IMR-90 (cell line): Measurements from ENCODE around the gene RFC3. TPM values are rescaled to one million over a fixed set of nuclear protein-coding genes. Genes with fewer than 3 reads are reported as not detected.

ENCODE experiments used
- ATAC-seq: fragments of 200-7000 bp; cut with Tn5 transposase; 2 replicates; pipeline ENCODE4 v1.9.1; 2020; ENCODE audit warnings: low read depth, mild to moderate bottlenecking, moderate library complexity
- BruUV-seq: library from RNA; stranded (reverse); fragments of 400-500 nt; replicated peaks from 2 replicates; lab custom pipeline; 2021; lab: Mats Ljungman, UMichigan
- CTCF ChIA-PET: fragments of 300-600 bp; formaldehyde crosslinking; extraction: SDS; loops from one replicate; lab custom pipeline; 2021; ENCODE audit warnings: antibody characterized with exemption; lab: Yijun Ruan, JAX
- POLR2A ChIA-PET: fragments of 300-600 bp; sonication (Branson Sonifier 250); formaldehyde crosslinking; loops from one replicate; lab custom pipeline; 2022; ENCODE audit warnings: antibody characterized with exemption; ENCODE audit not compliant: unreplicated experiment; lab: Charles Lee
- DNase-seq: peaks from one replicate; pipeline ENCODE4 v3.0.0; 2013
- H2AFZ ChIP-seq: replicated peaks from 2 replicates; pipeline ENCODE3; 2013; ENCODE audit warnings: low read length, mild to moderate bottlenecking; ENCODE audit not compliant: poor library complexity
- H2AK5ac ChIP-seq: 2 replicates; pipeline ENCODE4 v1.6.1; 2013; ENCODE audit warnings: low read depth, low read length, inconsistent platforms
- H2AK9ac ChIP-seq: replicated peaks from 2 replicates; pipeline ENCODE3; 2013; ENCODE audit warnings: mild to moderate bottlenecking, low read depth, low read length, moderate library complexity; ENCODE audit not compliant: poor library complexity
- H2BK120ac ChIP-seq: 2 replicates; pipeline ENCODE4 v1.6.1; 2013; ENCODE audit warnings: low read depth, low read length, inconsistent platforms
- H2BK15ac ChIP-seq: 3 replicates; pipeline ENCODE4 v1.6.1; 2013; ENCODE audit warnings: low read depth, low read length, inconsistent platforms
- H2BK20ac ChIP-seq: 2 replicates; pipeline ENCODE4 v1.6.1; 2013; ENCODE audit warnings: low read depth, mild to moderate bottlenecking, inconsistent platforms, low read length, moderate library complexity
- H2BK5ac ChIP-seq: 2 replicates; pipeline ENCODE4 v1.6.1; 2013; ENCODE audit warnings: mild to moderate bottlenecking, low read depth, low read length, inconsistent platforms; ENCODE audit not compliant: poor library complexity, severe bottlenecking
- H3K14ac ChIP-seq: replicated peaks from 2 replicates; pipeline ENCODE4 v1.6.1; 2013; ENCODE audit warnings: low read depth, low read length, inconsistent platforms
- H3K18ac ChIP-seq: 2 replicates; pipeline ENCODE4 v1.6.1; 2013; ENCODE audit warnings: low read depth, low read length, control low read depth
- H3K23ac ChIP-seq: 2 replicates; pipeline ENCODE4 v1.6.1; 2013; ENCODE audit warnings: low read depth, low read length, inconsistent platforms
- H3K27ac ChIP-seq: 2 replicates; pipeline ENCODE4 v1.5.1; 2013; ENCODE audit warnings: mild to moderate bottlenecking, control low read depth, low read length; ENCODE audit not compliant: insufficient read depth
- H3K27me3 ChIP-seq: 2 replicates; pipeline ENCODE4 v1.6.1; 2013; ENCODE audit warnings: low read length; ENCODE audit not compliant: control insufficient read depth, insufficient read depth
- H3K36me3 ChIP-seq: 2 replicates; pipeline ENCODE4 v1.6.1; 2013; ENCODE audit warnings: low read length, mixed read lengths; ENCODE audit not compliant: control insufficient read depth, insufficient read depth
- H3K4ac ChIP-seq: 2 replicates; pipeline ENCODE4 v1.6.1; 2013; ENCODE audit warnings: low read depth, low read length, inconsistent platforms
- H3K4me1 ChIP-seq: 2 replicates; pipeline ENCODE4 v1.6.1; 2013; ENCODE audit warnings: low read length, mixed read lengths; ENCODE audit not compliant: control insufficient read depth, insufficient read depth
- H3K4me2 ChIP-seq: 2 replicates; pipeline ENCODE4 v1.6.1; 2013; ENCODE audit warnings: low read depth, mild to moderate bottlenecking, control low read depth, low read length, moderate library complexity
- H3K4me3 ChIP-seq: 2 replicates; pipeline ENCODE4 v1.5.1; 2013; ENCODE audit warnings: low read depth, mild to moderate bottlenecking, control low read depth, low read length, moderate library complexity; ENCODE audit not compliant: insufficient read depth
- H3K56ac ChIP-seq: 2 replicates; pipeline ENCODE4 v1.6.1; 2013; ENCODE audit warnings: low read length, inconsistent platforms; ENCODE audit not compliant: insufficient read depth; ENCODE audit errors: extremely low read depth
- H3K79me1 ChIP-seq, 2 experiments: 2 replicates each; pipeline ENCODE4 v1.6.1; 2013; ENCODE audit warnings: low read length in 2 of 2, inconsistent platforms in 1 of 2, low read depth in 1 of 2
- H3K9ac ChIP-seq: 2 replicates; pipeline ENCODE4 v1.6.1; 2013; ENCODE audit warnings: low read depth, low read length, control low read depth
- H3K9me1 ChIP-seq: 2 replicates; pipeline ENCODE4 v1.6.1; 2013; ENCODE audit warnings: low read length, inconsistent platforms; ENCODE audit not compliant: insufficient read depth
- H3K9me3 ChIP-seq: 2 replicates; pipeline ENCODE4 v1.6.1; 2013; ENCODE audit warnings: low read length; ENCODE audit not compliant: control insufficient read depth, insufficient read depth
- H4K20me1 ChIP-seq: 2 replicates; pipeline ENCODE4 v1.6.1; 2013; ENCODE audit warnings: low read length, inconsistent platforms; ENCODE audit not compliant: insufficient read depth
- H4K5ac ChIP-seq: 2 replicates; pipeline ENCODE4 v1.6.1; 2013; ENCODE audit warnings: mild to moderate bottlenecking, low read depth, low read length, control low read depth
- H4K8ac ChIP-seq, 2 experiments: 2 replicates each; pipeline ENCODE4 v1.6.1; 2013; ENCODE audit warnings: low read depth in 2 of 2, low read length in 2 of 2, control low read depth in 1 of 2, inconsistent platforms in 1 of 2
- H4K91ac ChIP-seq: 2 replicates; pipeline ENCODE4 v1.6.1; 2013; ENCODE audit warnings: low read depth, low read length, inconsistent platforms; ENCODE audit not compliant: insufficient read depth
- BHLHE40 ChIP-seq: fragments of 150-350 bp; IDR thresholded peaks from 2 replicates; pipeline ENCODE4 v1.6.1; 2016; ENCODE audit warnings: mild to moderate bottlenecking, low read depth, low read length
- CEBPB ChIP-seq: IDR thresholded peaks from 2 replicates; pipeline ENCODE4 v1.6.1; 2012; ENCODE audit warnings: low read depth, low read length, improper control_type of control experiment
- MAFK ChIP-seq: IDR thresholded peaks from 2 replicates; pipeline ENCODE4 v1.6.1; 2012; ENCODE audit warnings: low read depth, low read length, improper control_type of control experiment
- MAZ ChIP-seq: IDR thresholded peaks from 2 replicates; pipeline ENCODE4 v1.6.1; 2012; ENCODE audit warnings: low read depth, mild to moderate bottlenecking, low read length, improper control_type of control experiment, moderate library complexity, borderline replicate concordance
- MXI1 ChIP-seq: IDR thresholded peaks from 2 replicates; pipeline ENCODE4 v1.6.1; 2012; ENCODE audit warnings: low read depth, mild to moderate bottlenecking, low read length, moderate library complexity, borderline replicate concordance
- NFE2L2 ChIP-seq: fragments of 150-350 bp; IDR thresholded peaks from 2 replicates; pipeline ENCODE4 v1.6.1; 2016; ENCODE audit warnings: low read depth, mild to moderate bottlenecking, low read length
- RCOR1 ChIP-seq: IDR thresholded peaks from 2 replicates; pipeline ENCODE4 v1.6.1; 2012; ENCODE audit warnings: mild to moderate bottlenecking, low read length, improper control_type of control experiment; ENCODE audit not compliant: insufficient replicate concordance
- RFX5 ChIP-seq: IDR thresholded peaks from 2 replicates; pipeline ENCODE4 v1.8.0; 2012; ENCODE audit warnings: low read depth, mild to moderate bottlenecking, low read length, moderate library complexity
- WGBS, 2 experiments: methylation state at CpG; one replicate each; pipeline versions ENCODE4 v1.1.5 to v1.1.7; 2013; ENCODE audit warnings: missing lambda C conversion rate in 2 of 2; ENCODE audit not compliant: insufficient read length in 1 of 2; ENCODE audit errors: extremely low coverage in 2 of 2; 5-methylcytosine and 5-hydroxymethylcytosine counted together
- dilution Hi-C: fragments of 300-500 bp; cut with HindIII; formaldehyde crosslinking; loops from one replicate; pipeline ENCODE4 v1.14.3; 2018; ENCODE audit warnings: low sequenced_read_pairs; ENCODE audit not compliant: unreplicated experiment
- in situ Hi-C: fragments of 300-500 bp; cut with MboI; formaldehyde crosslinking; loops from 3 replicates; pipeline ENCODE4 v1.14.3; 2019; ENCODE audit warnings: low sequenced_read_pairs, inconsistent platforms, mixed read lengths
- intact Hi-C: fragments of 100-400 bp; cut with micrococcal nuclease; formaldehyde crosslinking; loops from 2 replicates; pipeline ENCODE4 v1.10.0; 2022
- polyA plus RNA-seq, 3 experiments: library from polyadenylated mRNA; depleted of rRNA; stranded (reverse); fragments of >200 nt; gene quantifications; 2 replicates each; pipeline ENCODE4 v1.2.3, GENCODE V29; 2012; ENCODE audit warnings: low replicate concordance in 1 of 3
- total RNA-seq: library from RNA; depleted of rRNA; stranded (reverse); fragments of >200 nt; gene quantifications from 2 replicates; pipeline ENCODE4 v1.2.3, GENCODE V29; 2012
- TF ChIP-seq, protein P1 (sequence below): fragments of 150-350 bp; IDR thresholded peaks from 2 replicates; pipeline ENCODE4 v1.6.1; 2016; ENCODE audit warnings: low read depth, mild to moderate bottlenecking, low read length, moderate library complexity, borderline replicate concordance
- TF ChIP-seq, protein P2 (sequence below): conservative IDR thresholded peaks from 2 replicates; pipeline ENCODE4 v1.5.1; 2012; ENCODE audit warnings: mild to moderate bottlenecking, low read depth, low read length, improper control_type of control experiment

The RFC3 gene
- total and polyA plus RNA-seq, 2 of the 4 experiments (the other 2 are of a cell fraction), result 9.8 to 12.9 TPM

DNA sequence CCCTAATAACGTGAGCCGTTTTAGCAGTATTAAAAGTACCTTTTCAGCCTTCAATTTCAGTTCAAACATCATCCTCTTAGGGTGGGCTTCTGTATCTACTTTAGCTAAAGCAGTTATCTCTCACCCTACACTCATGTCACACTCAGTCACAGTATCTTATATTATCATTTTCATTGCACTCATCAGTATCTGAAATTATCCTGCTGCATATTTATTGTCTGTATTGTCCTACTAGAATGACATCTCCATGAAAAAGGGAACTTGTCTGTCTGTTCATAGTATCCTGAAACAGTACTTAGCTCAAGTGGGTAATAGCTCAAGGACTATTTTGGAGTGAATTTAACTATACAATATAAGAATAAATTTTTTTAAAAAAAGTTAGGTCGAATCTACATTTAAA is 19.9 kb upstream of the RFC3 start:
- Histone ChIP-seq H2AK9ac (no peak overlapping the region), H3K14ac (no peak overlapping the region), H2BK20ac (no peak overlapping the region), H3K79me1 (no peaks in the 10 kb centered on the region), H3K9ac (no peak overlapping the region), H2AK5ac (no peak overlapping the region), H3K4me1 (no peaks in the 10 kb centered on the region), H3K23ac (no peak overlapping the region), H2BK5ac (no peak overlapping the region), H3K9me3 (no peaks in the 10 kb centered on the region), H3K18ac (no peak overlapping the region), H3K27ac (no peak overlapping the region), H3K56ac (no peak overlapping the region), H3K27me3 (peaks cover 6% of the 10 kb centered on the region), H3K4ac (no peak overlapping the region), H2BK120ac (no peak overlapping the region), H3K9me1 (no peaks in the 10 kb centered on the region), H4K5ac (no peak overlapping the region), H3K4me2 (no peak overlapping the region), H4K8ac (no peak overlapping the region), H3K4me3 (no peak overlapping the region), H4K91ac (no peak overlapping the region), H2BK15ac (no peak overlapping the region), H4K20me1 (no peaks in the 10 kb centered on the region), H3K36me3 (no peaks in the 10 kb centered on the region), H2AFZ (no peak overlapping the region)
- BruUV-seq, result no TSS peak
- ATAC-seq, result no peak
- TF ChIP-seq BHLHE40 (no peak), CEBPB (no peak), RCOR1 (no peak), MAFK (no peak), RFX5 (no peak), MAZ (no peak), NFE2L2 (no peak), MXI1 (no peak)
- TF ChIP-seq, protein P1, sequence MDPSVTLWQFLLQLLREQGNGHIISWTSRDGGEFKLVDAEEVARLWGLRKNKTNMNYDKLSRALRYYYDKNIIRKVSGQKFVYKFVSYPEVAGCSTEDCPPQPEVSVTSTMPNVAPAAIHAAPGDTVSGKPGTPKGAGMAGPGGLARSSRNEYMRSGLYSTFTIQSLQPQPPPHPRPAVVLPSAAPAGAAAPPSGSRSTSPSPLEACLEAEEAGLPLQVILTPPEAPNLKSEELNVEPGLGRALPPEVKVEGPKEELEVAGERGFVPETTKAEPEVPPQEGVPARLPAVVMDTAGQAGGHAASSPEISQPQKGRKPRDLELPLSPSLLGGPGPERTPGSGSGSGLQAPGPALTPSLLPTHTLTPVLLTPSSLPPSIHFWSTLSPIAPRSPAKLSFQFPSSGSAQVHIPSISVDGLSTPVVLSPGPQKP, result no peak
- TF ChIP-seq, protein P2, sequence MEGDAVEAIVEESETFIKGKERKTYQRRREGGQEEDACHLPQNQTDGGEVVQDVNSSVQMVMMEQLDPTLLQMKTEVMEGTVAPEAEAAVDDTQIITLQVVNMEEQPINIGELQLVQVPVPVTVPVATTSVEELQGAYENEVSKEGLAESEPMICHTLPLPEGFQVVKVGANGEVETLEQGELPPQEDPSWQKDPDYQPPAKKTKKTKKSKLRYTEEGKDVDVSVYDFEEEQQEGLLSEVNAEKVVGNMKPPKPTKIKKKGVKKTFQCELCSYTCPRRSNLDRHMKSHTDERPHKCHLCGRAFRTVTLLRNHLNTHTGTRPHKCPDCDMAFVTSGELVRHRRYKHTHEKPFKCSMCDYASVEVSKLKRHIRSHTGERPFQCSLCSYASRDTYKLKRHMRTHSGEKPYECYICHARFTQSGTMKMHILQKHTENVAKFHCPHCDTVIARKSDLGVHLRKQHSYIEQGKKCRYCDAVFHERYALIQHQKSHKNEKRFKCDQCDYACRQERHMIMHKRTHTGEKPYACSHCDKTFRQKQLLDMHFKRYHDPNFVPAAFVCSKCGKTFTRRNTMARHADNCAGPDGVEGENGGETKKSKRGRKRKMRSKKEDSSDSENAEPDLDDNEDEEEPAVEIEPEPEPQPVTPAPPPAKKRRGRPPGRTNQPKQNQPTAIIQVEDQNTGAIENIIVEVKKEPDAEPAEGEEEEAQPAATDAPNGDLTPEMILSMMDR, result no peak
- in situ Hi-C loops, result no loop called here
- DNase-seq, result no peak
- WGBS, 2 experiments, result 100% methylated on average over 1 of the region's 3 CpGs; no CpG with 5 or more reads in 1 of the 2 experiments
- POLR2A ChIA-PET, result no interaction called here
- CTCF ChIA-PET, result interaction anchor here (0.6 to 0.7 kb wide), 2 partner anchors 11 to 540 kb away, joined by 3 to 4 read pairs; no protein-coding TSS in a partner anchor
- dilution Hi-C loops, result no loop called here
- intact Hi-C loops, result no loop called here
